ENCODE data around the gene PRXL2B. TPM values are rescaled to one million over a fixed set of nuclear protein-coding genes. Genes with fewer than 3 reads are reported as not detected.

PRXL2B gene
- total RNA-seq, 1 experiment from 2014 or later, result 40.7 TPM

GRCh38 chr1:2564006-2564814 lies 22.4 kb upstream of the PRXL2B start:
- Mint-ChIP-seq H3K27me3 (ENCODE audit: low read depth) (peaks cover 3% of the 10 kb centered on the region), H3K4me3 (no peak overlapping the region), H3K36me3 (ENCODE audit: insufficient read depth in 1 of 3, low read depth in 3 of 3) (no peaks in the 10 kb centered on the region), H3K9me3 (no peaks in the 10 kb centered on the region; a peak in 1 of 5 replicates), H3K4me1 (peaks cover 0 to 6% of the 10 kb centered on the region in 2 experiments; a peak in 2 of 4 replicates), H3K27ac (no peak overlapping the region; a peak in 1 of 7 replicates)
- Histone ChIP-seq H2AFZ (ENCODE audit: low read length) (no peak overlapping the region), H3K56ac (ENCODE audit: insufficient read length, low read depth, low read length) (no peak overlapping the region), H3K4me2 (ENCODE audit: insufficient read depth, insufficient read length, low read length) (no peak overlapping the region), H3K23ac (ENCODE audit: insufficient read length, low read depth, low read length) (no peak overlapping the region), H2BK15ac (ENCODE audit: low read depth, low read length) (no peak overlapping the region), H4K5ac (ENCODE audit: insufficient read length, low read depth, low read length) (no peak overlapping the region), H2BK5ac (ENCODE audit: insufficient read length, low read length) (no peak overlapping the region), H3K4ac (ENCODE audit: low read depth, low read length) (no peak overlapping the region), H2AK5ac (ENCODE audit: insufficient read length, low read length) (no peak overlapping the region), H4K8ac (replicated peaks; ENCODE audit: insufficient read length, low read depth, low read length) (no peak overlapping the region), H2BK20ac (ENCODE audit: low read depth, low read length, poor library complexity, severe bottlenecking) (no peak overlapping the region), H3K23me2 (ENCODE audit: insufficient read length, low read depth, low read length, poor library complexity, severe bottlenecking) (no peaks in the 10 kb centered on the region), H3K9me3 (ENCODE audit: control insufficient read depth, low read depth, low read length) (no peaks in the 10 kb centered on the region), H3K79me1 (ENCODE audit: insufficient read depth, low read depth, low read length, poor library complexity, severe bottlenecking) (no peaks in the 10 kb centered on the region), H3K27ac (ENCODE audit: insufficient read length, low read depth, low read length) (no peak overlapping the region), H3K9ac (ENCODE audit: extremely low read depth, insufficient read length, low read length) (no peak overlapping the region), H3K4me1 (ENCODE audit: insufficient read depth, low read length) (no peaks in the 10 kb centered on the region), H4K20me1 (ENCODE audit: control insufficient read depth, insufficient read depth, insufficient read length) (no peaks in the 10 kb centered on the region), H3K14ac (ENCODE audit: insufficient read depth, low read length) (no peak overlapping the region; the same call in 1 of the 2 replicates), H3K18ac (ENCODE audit: insufficient read length, low read depth, low read length) (no peak overlapping the region), H2BK12ac (ENCODE audit: insufficient read length, low read depth, low read length) (no peak overlapping the region), H2BK120ac (ENCODE audit: low read depth, low read length, poor library complexity, severe bottlenecking) (no peak overlapping the region), H3K79me2 (ENCODE audit: insufficient read depth, low read length) (no peaks in the 10 kb centered on the region), H4K91ac (ENCODE audit: insufficient read length, low read depth, low read length) (no peak overlapping the region), H3T11ph (ENCODE audit: low read length) (no peak overlapping the region), H3K27me3 (ENCODE audit: insufficient read depth, low read length) (no peaks in the 10 kb centered on the region)
- WGBS (ENCODE audit: extremely low coverage, insufficient read length, low lambda C conversion rate), result no CpG with 5 or more reads among the region's 20 CpGs
- TF ChIP-seq CTCF (conservative IDR thresholded peaks at IDR 0.05), result no peak
- DNase-seq, result no peak
